HG02759 (cell line): ENCODE results near the gene SAP25.
"Not testable (repeated sequence)": the region's sequence is repeated elsewhere in the genome, so short reads cannot be mapped to it uniquely, and the experiment has no call there.

Source experiments
- ATAC-seq: cut with Tn5 transposase; IDR thresholded peaks from one replicate; pipeline ENCODE4 v1.9.1; 2021; ENCODE audit warnings: mild to moderate bottlenecking, moderate library complexity; ENCODE audit not compliant: unreplicated experiment

The SAP25 gene

GRCh38 chr7:100538654-100539435 is 34.9 kb downstream of the SAP25 start, which contains the start of gene AGFG2:
Gene AGFG2 (plus strand): TSS chr7:100539203. CDS start chr7:100539347, 144 bp downstream.
- peak; percentile 97 for ATAC-seq

- no peak for ATAC-seq
Measured at GRCh38 chr7:100538348-100538653, 35.4 kb downstream of the SAP25 start.

GRCh38 chr7:100536695-100537094 is 37.0 kb downstream of the SAP25 start:
- ATAC-seq, result not testable (repeated sequence)

GRCh38 chr7:100535982-100536381 is 37.7 kb downstream of the SAP25 start:
- not testable (repeated sequence) for ATAC-seq

- no peak for ATAC-seq
Measured at GRCh38 chr7:100532165-100533022, 41.3 kb downstream of the SAP25 start.

GRCh38 chr7:100528108-100528866 is 45.4 kb downstream of the SAP25 start:
- not testable (repeated sequence) for ATAC-seq

- ATAC-seq, result not testable (repeated sequence)
Measured at GRCh38 chr7:100523192-100523591, 50.5 kb downstream of the SAP25 start.
